ENCODE data around the gene ZNF776.
"Not testable (repeated sequence)": the region's sequence is repeated elsewhere in the genome, so short reads cannot be mapped to it uniquely, and the experiment has no call there.

Gene ZNF776

DNA sequence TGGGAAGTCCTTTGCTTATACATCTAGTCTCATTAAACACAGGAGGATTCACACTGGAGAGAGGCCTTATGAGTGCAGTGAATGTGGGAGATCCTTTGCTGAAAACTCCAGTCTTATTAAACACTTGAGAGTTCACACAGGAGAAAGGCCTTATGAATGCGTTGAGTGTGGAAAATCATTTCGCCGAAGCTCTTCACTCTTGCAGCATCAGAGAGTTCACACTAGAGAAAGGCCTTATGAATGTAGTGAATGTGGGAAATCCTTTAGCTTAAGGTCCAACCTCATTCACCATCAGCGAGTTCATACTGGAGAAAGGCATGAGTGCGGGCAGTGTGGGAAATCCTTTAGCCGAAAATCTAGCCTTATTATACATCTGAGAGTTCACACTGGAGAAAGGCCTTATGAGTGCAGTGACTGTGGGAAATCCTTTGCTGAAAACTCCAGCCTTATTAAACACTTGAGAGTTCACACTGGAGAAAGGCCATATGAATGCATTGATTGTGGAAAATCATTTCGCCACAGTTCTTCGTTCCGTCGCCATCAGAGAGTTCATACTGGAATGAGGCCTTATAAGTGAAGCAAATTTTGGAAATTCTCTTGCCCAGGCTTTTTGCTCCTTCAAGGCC lies 32.7 kb downstream of the ZNF776 start:
- no peak for DNase-seq

DNA sequence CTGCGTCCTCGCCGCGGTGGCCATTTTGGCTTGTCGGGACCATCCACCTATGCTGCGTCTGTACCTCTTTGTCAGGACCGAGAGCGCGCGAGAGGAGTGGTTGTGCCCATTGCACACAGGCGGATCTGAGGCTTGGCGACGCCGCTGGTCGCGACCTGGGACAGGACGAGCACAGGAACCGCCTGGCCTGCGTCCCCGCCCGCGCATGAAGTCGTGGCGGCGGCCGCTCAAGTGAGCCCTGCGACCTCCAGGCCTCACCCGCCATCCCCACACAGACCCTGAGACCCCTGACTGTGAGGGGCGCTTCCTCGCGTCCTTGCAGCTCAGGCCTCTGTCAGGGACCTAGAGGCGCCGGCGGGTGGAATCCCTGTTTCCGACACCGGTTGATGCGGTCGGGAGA lies 39.7 kb downstream of the ZNF776 start:
- DNase-seq: no peak

DNA sequence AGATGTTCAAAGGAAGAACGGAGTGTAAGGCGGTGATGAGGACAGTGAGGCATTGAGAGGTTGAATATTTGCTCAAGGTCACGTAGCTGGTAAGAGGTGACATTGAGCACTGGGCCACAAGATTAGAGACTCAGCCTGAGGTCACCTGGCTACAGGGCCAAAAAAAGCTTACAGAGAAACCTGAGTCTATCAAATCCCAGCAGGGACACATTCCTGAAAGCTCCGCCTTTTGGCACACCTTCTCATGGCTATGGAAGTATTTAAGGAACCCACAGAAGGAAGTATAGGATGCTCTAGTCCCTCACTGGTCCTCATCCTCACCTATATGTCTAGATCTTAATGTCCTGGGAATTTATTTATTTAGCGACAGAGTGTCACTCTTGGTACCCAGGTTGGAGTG lies 40.3 kb downstream of the ZNF776 start:
- DNase-seq: no peak

DNA sequence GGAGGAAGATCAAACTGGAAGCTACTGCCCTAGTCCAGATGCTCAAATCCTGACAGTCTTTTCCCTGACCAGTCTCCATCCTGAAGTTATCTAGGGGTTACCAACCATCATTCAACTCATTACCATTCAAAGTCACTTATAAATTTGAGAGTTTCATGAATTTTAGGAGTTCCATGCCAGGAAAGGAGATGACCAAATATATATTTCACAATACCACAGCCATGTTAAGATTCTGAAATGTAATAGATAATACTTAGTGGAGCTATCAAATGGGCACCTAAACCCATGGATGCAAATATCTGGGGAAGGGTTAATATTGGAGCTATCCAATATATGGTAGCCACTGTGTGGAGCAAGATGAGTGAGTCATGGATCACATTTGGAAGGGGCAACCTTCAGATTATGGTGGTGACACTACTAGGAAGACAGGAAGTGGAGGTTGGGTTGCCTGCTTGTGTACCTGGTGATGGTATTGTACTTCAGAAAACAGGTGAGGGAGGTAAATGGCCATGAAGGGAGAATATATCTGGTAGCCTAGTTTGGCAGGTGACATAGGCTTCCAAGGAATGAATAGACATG lies 41.6 kb downstream of the ZNF776 start:
- DNase-seq: no peak

DNA sequence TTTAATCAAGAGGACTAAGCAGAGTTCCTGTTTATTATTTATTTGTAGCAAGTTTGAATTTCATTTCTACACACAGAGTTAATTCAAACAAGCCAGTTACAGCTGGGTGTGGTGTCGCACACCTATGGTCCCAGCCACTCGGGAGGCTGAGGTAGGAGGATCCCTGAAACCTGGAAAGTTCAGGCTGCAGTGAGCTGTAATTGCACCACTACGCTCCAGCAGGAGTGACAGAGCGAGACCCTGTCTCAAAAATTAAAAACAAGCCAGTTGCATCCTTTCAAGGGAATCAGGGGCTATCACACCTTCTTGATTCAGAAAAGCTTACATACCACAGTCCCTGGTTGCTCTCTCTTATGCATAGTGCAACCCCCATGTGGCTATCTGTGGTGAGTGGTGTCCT lies 42.7 kb downstream of the ZNF776 start:
- DNase-seq: no peak

DNA sequence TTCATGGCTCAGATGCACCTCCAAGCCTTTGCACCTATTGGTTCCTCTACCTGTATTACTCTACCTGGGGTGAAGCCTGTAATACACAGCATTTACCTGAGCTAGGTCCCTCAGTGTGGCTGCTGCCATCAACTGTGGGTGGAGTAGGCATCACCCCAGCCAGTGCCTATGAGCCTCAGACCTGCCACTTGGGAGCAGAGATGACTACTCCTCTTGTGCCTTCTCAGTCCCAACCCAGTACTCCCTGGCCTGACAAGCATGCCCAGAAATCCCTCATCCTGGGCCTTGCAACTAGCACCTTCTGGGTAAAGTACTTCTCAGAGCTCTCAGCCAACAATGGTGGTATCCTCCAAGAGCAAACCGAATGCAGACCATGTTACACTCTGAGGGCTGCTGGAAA lies 50.0 kb downstream of the ZNF776 start:
- not testable (repeated sequence) for DNase-seq

DNA sequence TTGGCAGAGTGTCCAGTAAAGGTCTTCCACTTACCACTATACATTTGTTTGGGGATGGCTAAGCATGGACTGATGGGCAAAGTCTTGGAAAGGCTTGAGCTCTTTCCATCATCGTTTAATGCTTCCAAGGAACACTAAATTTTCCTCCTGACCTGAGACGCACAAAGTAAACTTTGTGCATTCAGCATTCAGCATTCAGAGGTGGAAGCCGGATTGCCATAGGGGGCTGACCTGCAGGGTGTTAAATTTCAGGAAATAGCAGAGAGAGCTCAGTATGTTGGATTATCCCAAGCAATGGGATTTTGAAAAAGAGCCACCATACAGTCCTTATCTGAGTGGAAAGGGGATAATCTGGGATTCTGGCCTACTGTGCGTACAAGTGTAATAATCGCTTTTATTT lies 54.1 kb downstream of the ZNF776 start:
- DNase-seq: no peak

DNA sequence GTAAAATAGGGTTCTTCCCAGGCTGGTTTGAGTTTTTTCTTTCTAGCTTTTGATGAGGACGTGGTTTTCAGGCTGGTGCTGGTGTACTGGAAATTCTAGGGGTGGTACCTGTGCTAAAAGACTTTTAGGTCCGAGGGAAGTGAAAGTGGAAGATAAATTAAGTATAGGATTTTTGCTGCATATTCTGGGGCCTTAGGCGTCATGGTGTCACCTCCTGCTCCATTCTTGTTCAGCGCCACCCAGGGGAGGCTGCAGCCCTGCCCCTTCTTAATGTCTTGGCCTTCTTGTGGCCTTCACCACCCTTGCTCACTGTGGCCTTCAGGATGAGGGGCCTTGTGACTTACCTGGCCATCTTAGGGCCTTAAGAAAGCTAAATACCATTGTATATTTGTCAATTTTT lies 55.7 kb downstream of the ZNF776 start:
- no peak for DNase-seq

DNA sequence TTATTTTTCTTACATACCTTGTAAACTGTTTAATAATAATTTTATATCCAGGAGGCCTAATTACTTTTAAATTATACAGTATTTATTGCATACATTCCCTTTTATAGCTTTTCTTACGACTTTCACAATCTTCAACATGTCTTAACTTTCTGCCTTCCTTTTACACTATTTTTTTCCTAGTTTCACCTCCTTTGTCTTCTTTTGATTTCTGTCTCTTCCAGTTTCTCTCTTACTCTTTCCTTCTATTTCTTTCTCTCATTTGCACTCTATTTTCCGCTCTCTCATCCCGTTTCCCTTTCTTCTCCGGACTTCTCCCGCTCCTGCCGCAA lies 56.6 kb downstream of the ZNF776 start:
- no peak for DNase-seq

DNA sequence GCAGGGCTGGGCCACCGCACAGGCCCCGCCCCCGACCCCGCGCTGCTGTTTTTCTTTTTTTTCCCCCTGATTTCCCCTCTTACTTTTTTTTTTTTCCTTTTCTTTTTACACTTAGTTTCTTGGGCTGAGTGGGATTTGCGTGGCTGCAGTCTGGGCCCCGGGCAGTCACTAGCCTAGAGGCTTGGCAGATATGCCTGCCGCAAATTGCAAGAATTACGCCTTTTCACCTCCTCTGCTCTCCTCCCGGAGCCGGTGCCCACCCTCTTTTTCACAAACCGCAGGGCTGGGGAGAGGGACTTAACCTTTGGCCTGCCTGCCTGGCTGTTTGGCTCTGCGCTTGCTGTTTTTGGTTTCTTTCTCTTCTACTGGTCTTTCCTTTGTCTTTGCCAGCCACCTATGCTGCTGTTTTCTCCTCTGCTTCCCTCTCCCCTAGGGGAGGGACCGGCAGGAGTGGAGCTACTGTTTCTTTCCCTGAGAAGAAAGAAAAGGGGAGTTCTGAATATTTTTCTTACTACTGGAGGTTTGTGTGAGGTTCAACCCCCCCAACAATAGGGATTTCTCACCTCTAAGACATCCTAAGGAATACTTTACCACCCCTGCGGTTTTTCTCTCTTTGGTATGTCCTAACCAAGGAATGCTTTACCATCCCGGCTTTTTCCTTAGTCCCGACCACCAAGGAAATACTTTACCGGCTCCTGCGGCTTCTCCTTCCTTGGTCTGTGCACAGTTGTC lies 57.1 kb downstream of the ZNF776 start:
- DNase-seq: no peak

DNA sequence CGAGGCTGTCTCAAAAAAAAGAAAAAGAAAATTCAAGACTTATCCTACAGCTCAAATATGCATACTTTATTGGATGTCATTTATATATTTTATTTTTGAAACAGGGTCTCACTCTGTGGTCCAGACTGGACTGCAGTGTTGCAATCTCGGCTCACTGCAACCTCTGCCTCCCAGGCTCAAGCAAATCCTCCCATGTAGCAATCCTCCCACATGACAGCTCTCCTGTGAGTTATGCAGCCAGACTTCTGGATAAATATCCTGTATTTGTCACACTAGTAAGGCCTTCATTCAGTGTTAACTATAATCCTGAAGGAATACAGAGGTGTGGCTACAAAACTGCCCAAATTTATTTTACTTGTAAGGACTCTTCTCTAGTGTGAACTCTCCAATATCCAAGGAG lies 60.9 kb downstream of the ZNF776 start:
- DNase-seq: no peak
